ENCODE data around the gene PTPRG.

PTPRG gene

GRCh38 chr3:61625429-61625828 is 64.1 kb downstream of the PTPRG start:
- no peak for DNase-seq

GRCh38 chr3:61626484-61626883 is 65.1 kb downstream of the PTPRG start:
- DNase-seq, result no peak

- DNase-seq, result no peak
Observed at GRCh38 chr3:61627768-61628185, 66.4 kb downstream of the PTPRG start.

- no peak for DNase-seq
Observed at GRCh38 chr3:61628636-61629035, 67.3 kb downstream of the PTPRG start.

GRCh38 chr3:61629442-61629841 is 68.1 kb downstream of the PTPRG start:
- DNase-seq, result no peak

- DNase-seq, result no peak
Observed at GRCh38 chr3:61631108-61631769, 69.9 kb downstream of the PTPRG start.

GRCh38 chr3:61632568-61633175 is 71.3 kb downstream of the PTPRG start:
- no peak for DNase-seq

GRCh38 chr3:61634678-61635077 is 73.3 kb downstream of the PTPRG start:
- no peak for DNase-seq

GRCh38 chr3:61637088-61638051 is 76.0 kb downstream of the PTPRG start:
- DNase-seq, result no peak

GRCh38 chr3:61638741-61639140 is 77.4 kb downstream of the PTPRG start:
- DNase-seq, result no peak

- no peak for DNase-seq
Observed at GRCh38 chr3:61639991-61640390, 78.6 kb downstream of the PTPRG start.

- DNase-seq, result no peak
Observed at GRCh38 chr3:61645148-61645547, 83.8 kb downstream of the PTPRG start.

- no peak for DNase-seq
Observed at GRCh38 chr3:61646360-61646759, 85.0 kb downstream of the PTPRG start.

- DNase-seq, result no peak
Observed at GRCh38 chr3:61646851-61647525, 85.6 kb downstream of the PTPRG start.

GRCh38 chr3:61648481-61648880 is 87.1 kb downstream of the PTPRG start:
- no peak for DNase-seq

GRCh38 chr3:61649381-61650170 is 88.2 kb downstream of the PTPRG start:
- DNase-seq, result no peak

- DNase-seq, result no peak
Observed at GRCh38 chr3:61650276-61650675, 88.9 kb downstream of the PTPRG start.

- no peak for DNase-seq
Observed at GRCh38 chr3:61650719-61651410, 89.5 kb downstream of the PTPRG start.

- no peak for DNase-seq
Observed at GRCh38 chr3:61657689-61658088, 96.3 kb downstream of the PTPRG start.

GRCh38 chr3:61662861-61663260 is 101.5 kb downstream of the PTPRG start:
- DNase-seq, result no peak

GRCh38 chr3:61663356-61664104 is 102.2 kb downstream of the PTPRG start:
- no peak for DNase-seq
